ENCODE results near the gene NKX2-4.

The NKX2-4 gene

GRCh38 chr20:21377701-21378100 lies 19.6 kb downstream of the NKX2-4 start:
- Histone ChIP-seq H3K4me3 (ENCODE audit: low read length) (no peak overlapping the region), H3K9ac (ENCODE audit: low read length) (no peak overlapping the region), H3K79me1 (ENCODE audit: low read length) (peaks cover 15% of the 10 kb centered on the region), H3K4me2 (ENCODE audit: low read length) (no peak overlapping the region), H2BK5ac (ENCODE audit: low read length) (no peak overlapping the region), H3K23ac (ENCODE audit: low read length) (no peak overlapping the region), H3K27ac (ENCODE audit: low read depth, low read length) (no peak overlapping the region), H4K8ac (ENCODE audit: low read depth, low read length) (no peak overlapping the region), H3K27me3 (ENCODE audit: insufficient read depth, low read length, poor library complexity) (no peaks in the 10 kb centered on the region), H2BK15ac (replicated peaks; ENCODE audit: low read depth) (no peak overlapping the region), H3K18ac (ENCODE audit: low read length) (no peak overlapping the region), H2BK120ac (ENCODE audit: low read depth, low read length) (no peak overlapping the region), H4K5ac (ENCODE audit: low read length) (no peak overlapping the region), H3K4ac (ENCODE audit: low read depth, low read length) (no peak overlapping the region), H3K36me3 (ENCODE audit: control insufficient read depth, insufficient read depth, low read length) (no peaks in the 10 kb centered on the region), H3K4me1 (ENCODE audit: control insufficient read depth, low read depth, low read length) (no peaks in the 10 kb centered on the region), H3K79me2 (ENCODE audit: control insufficient read depth, insufficient read depth, low read length) (peaks cover 10% of the 10 kb centered on the region), H2AK5ac (ENCODE audit: low read length) (no peak overlapping the region), H3K56ac (ENCODE audit: low read length) (no peak overlapping the region)
- no CpG with 5 or more reads among the region's 9 CpGs for WGBS (ENCODE audit: extremely low coverage, insufficient coverage, low lambda C conversion rate)
- DNase-seq, result no peak

GRCh38 chr20:21376626-21377025 lies 20.7 kb downstream of the NKX2-4 start:
- 100% methylated on average over 1 of the region's 3 CpGs for WGBS (ENCODE audit: extremely low coverage, insufficient coverage, low lambda C conversion rate)
- Histone ChIP-seq H3K18ac (ENCODE audit: low read length) (no peak overlapping the region), H2BK15ac (replicated peaks; ENCODE audit: low read depth) (no peak overlapping the region), H3K4ac (ENCODE audit: low read depth, low read length) (no peak overlapping the region), H3K27me3 (ENCODE audit: insufficient read depth, low read length, poor library complexity) (no peaks in the 10 kb centered on the region), H3K9ac (ENCODE audit: low read length) (no peak overlapping the region), H4K8ac (ENCODE audit: low read depth, low read length) (no peak overlapping the region), H3K27ac (ENCODE audit: low read depth, low read length) (no peak overlapping the region), H3K79me1 (ENCODE audit: low read length) (peaks cover 17% of the 10 kb centered on the region), H3K79me2 (ENCODE audit: control insufficient read depth, insufficient read depth, low read length) (peaks cover 13% of the 10 kb centered on the region), H2BK5ac (ENCODE audit: low read length) (no peak overlapping the region), H3K36me3 (ENCODE audit: control insufficient read depth, insufficient read depth, low read length) (no peaks in the 10 kb centered on the region), H3K4me3 (ENCODE audit: low read length) (no peak overlapping the region), H2AK5ac (ENCODE audit: low read length) (no peak overlapping the region), H3K4me2 (ENCODE audit: low read length) (no peak overlapping the region), H3K56ac (ENCODE audit: low read length) (no peak overlapping the region), H4K5ac (ENCODE audit: low read length) (no peak overlapping the region), H3K23ac (ENCODE audit: low read length) (no peak overlapping the region), H3K4me1 (ENCODE audit: control insufficient read depth, low read depth, low read length) (no peaks in the 10 kb centered on the region), H2BK120ac (ENCODE audit: low read depth, low read length) (no peak overlapping the region)
- no peak for DNase-seq

GRCh38 chr20:21373436-21373835 lies 23.9 kb downstream of the NKX2-4 start:
- H2BK120ac ChIP-seq (ENCODE audit: low read depth, low read length), result no peak overlapping the region
- no peaks in the 10 kb centered on the region for H3K27me3 ChIP-seq (ENCODE audit: insufficient read depth, low read length, poor library complexity)
- H3K56ac ChIP-seq (ENCODE audit: low read length), result no peak overlapping the region
- peaks cover 16% of the 10 kb centered on the region for H3K79me2 ChIP-seq (ENCODE audit: control insufficient read depth, insufficient read depth, low read length)
- no peak overlapping the region for H2BK5ac ChIP-seq (ENCODE audit: low read length)
- no peak overlapping the region for H2BK15ac ChIP-seq (replicated peaks; ENCODE audit: low read depth)
- no peaks in the 10 kb centered on the region for H3K4me1 ChIP-seq (ENCODE audit: control insufficient read depth, low read depth, low read length)
- H3K23ac ChIP-seq (ENCODE audit: low read length), result no peak overlapping the region
- H3K9ac ChIP-seq (ENCODE audit: low read length), result no peak overlapping the region
- no peak overlapping the region for H3K4ac ChIP-seq (ENCODE audit: low read depth, low read length)
- no peak overlapping the region for H3K4me2 ChIP-seq (ENCODE audit: low read length)
- DNase-seq, result no peak
- peaks cover 15% of the 10 kb centered on the region for H3K79me1 ChIP-seq (ENCODE audit: low read length)
- no peak overlapping the region for H4K8ac ChIP-seq (ENCODE audit: low read depth, low read length)
- H3K4me3 ChIP-seq (ENCODE audit: low read length), result no peak overlapping the region
- H2AK5ac ChIP-seq (ENCODE audit: low read length), result no peak overlapping the region
- no peak overlapping the region for H3K18ac ChIP-seq (ENCODE audit: low read length)
- no peak overlapping the region for H4K5ac ChIP-seq (ENCODE audit: low read length)
- WGBS (ENCODE audit: extremely low coverage, insufficient coverage, low lambda C conversion rate), result no CpG with 5 or more reads among the region's 1 CpG
- H3K27ac ChIP-seq (ENCODE audit: low read depth, low read length), result no peak overlapping the region
- no peaks in the 10 kb centered on the region for H3K36me3 ChIP-seq (ENCODE audit: control insufficient read depth, insufficient read depth, low read length)

- Histone ChIP-seq H3K36me3 (ENCODE audit: control insufficient read depth, insufficient read depth, low read length) (no peaks in the 10 kb centered on the region), H2BK5ac (ENCODE audit: low read length) (no peak overlapping the region), H3K4me1 (ENCODE audit: control insufficient read depth, low read depth, low read length) (no peaks in the 10 kb centered on the region), H3K27ac (ENCODE audit: low read depth, low read length) (no peak overlapping the region), H2BK120ac (ENCODE audit: low read depth, low read length) (no peak overlapping the region), H3K18ac (ENCODE audit: low read length) (no peak overlapping the region), H3K4me3 (ENCODE audit: low read length) (no peak overlapping the region), H3K79me2 (ENCODE audit: control insufficient read depth, insufficient read depth, low read length) (peaks cover 14% of the 10 kb centered on the region), H3K23ac (ENCODE audit: low read length) (no peak overlapping the region), H3K4me2 (ENCODE audit: low read length) (no peak overlapping the region), H3K27me3 (ENCODE audit: insufficient read depth, low read length, poor library complexity) (no peaks in the 10 kb centered on the region), H4K8ac (ENCODE audit: low read depth, low read length) (no peak overlapping the region), H3K79me1 (ENCODE audit: low read length) (peaks cover 12% of the 10 kb centered on the region), H3K56ac (ENCODE audit: low read length) (no peak overlapping the region), H4K5ac (ENCODE audit: low read length) (no peak overlapping the region), H3K4ac (ENCODE audit: low read depth, low read length) (no peak overlapping the region), H2BK15ac (replicated peaks; ENCODE audit: low read depth) (no peak overlapping the region), H3K9ac (ENCODE audit: low read length) (no peak overlapping the region), H2AK5ac (ENCODE audit: low read length) (no peak overlapping the region)
- WGBS (ENCODE audit: extremely low coverage, insufficient coverage, low lambda C conversion rate), result 100% methylated on average over 1 of the region's 2 CpGs
- no peak for DNase-seq
These were observed 25.3 kb downstream of the NKX2-4 start for GRCh38 chr20:21372016-21372415.

GRCh38 chr20:21371193-21371592 lies 26.1 kb downstream of the NKX2-4 start:
- no peak overlapping the region for H3K56ac ChIP-seq (ENCODE audit: low read length)
- H3K23ac ChIP-seq (ENCODE audit: low read length), result no peak overlapping the region
- no peak for DNase-seq
- no peaks in the 10 kb centered on the region for H3K27me3 ChIP-seq (ENCODE audit: insufficient read depth, low read length, poor library complexity)
- no peak overlapping the region for H3K4ac ChIP-seq (ENCODE audit: low read depth, low read length)
- no peaks in the 10 kb centered on the region for H3K36me3 ChIP-seq (ENCODE audit: control insufficient read depth, insufficient read depth, low read length)
- no peak overlapping the region for H3K4me3 ChIP-seq (ENCODE audit: low read length)
- H3K9ac ChIP-seq (ENCODE audit: low read length), result no peak overlapping the region
- H3K18ac ChIP-seq (ENCODE audit: low read length), result no peak overlapping the region
- no peak overlapping the region for H4K5ac ChIP-seq (ENCODE audit: low read length)
- H2AK5ac ChIP-seq (ENCODE audit: low read length), result no peak overlapping the region
- H3K4me1 ChIP-seq (ENCODE audit: control insufficient read depth, low read depth, low read length), result no peaks in the 10 kb centered on the region
- H2BK5ac ChIP-seq (ENCODE audit: low read length), result no peak overlapping the region
- H3K27ac ChIP-seq (ENCODE audit: low read depth, low read length), result no peak overlapping the region
- H3K79me1 ChIP-seq (ENCODE audit: low read length), result peaks cover 10% of the 10 kb centered on the region
- H2BK15ac ChIP-seq (replicated peaks; ENCODE audit: low read depth), result no peak overlapping the region
- H3K79me2 ChIP-seq (ENCODE audit: control insufficient read depth, insufficient read depth, low read length), result peaks cover 10% of the 10 kb centered on the region
- no peak overlapping the region for H2BK120ac ChIP-seq (ENCODE audit: low read depth, low read length)
- no peak overlapping the region for H3K4me2 ChIP-seq (ENCODE audit: low read length)
- WGBS (ENCODE audit: extremely low coverage, insufficient coverage, low lambda C conversion rate), result no CpG with 5 or more reads among the region's 1 CpG
- H4K8ac ChIP-seq (ENCODE audit: low read depth, low read length), result no peak overlapping the region

- no peak overlapping the region for H2AK5ac ChIP-seq (ENCODE audit: low read length)
- no peak overlapping the region for H3K56ac ChIP-seq (ENCODE audit: low read length)
- H2BK15ac ChIP-seq (replicated peaks; ENCODE audit: low read depth), result no peak overlapping the region
- H3K4me2 ChIP-seq (ENCODE audit: low read length), result no peak overlapping the region
- DNase-seq, result no peak
- no peak overlapping the region for H4K8ac ChIP-seq (ENCODE audit: low read depth, low read length)
- no peak overlapping the region for H3K4ac ChIP-seq (ENCODE audit: low read depth, low read length)
- no peak overlapping the region for H3K18ac ChIP-seq (ENCODE audit: low read length)
- H4K5ac ChIP-seq (ENCODE audit: low read length), result no peak overlapping the region
- H2BK120ac ChIP-seq (ENCODE audit: low read depth, low read length), result no peak overlapping the region
- H3K36me3 ChIP-seq (ENCODE audit: control insufficient read depth, insufficient read depth, low read length), result peaks cover 2% of the 10 kb centered on the region
- no peak overlapping the region for H3K4me3 ChIP-seq (ENCODE audit: low read length)
- H3K4me1 ChIP-seq (ENCODE audit: control insufficient read depth, low read depth, low read length), result no peaks in the 10 kb centered on the region
- no peak overlapping the region for H2BK5ac ChIP-seq (ENCODE audit: low read length)
- WGBS (ENCODE audit: extremely low coverage, insufficient coverage, low lambda C conversion rate), result no CpG with 5 or more reads among the region's 2 CpGs
- no peak overlapping the region for H3K9ac ChIP-seq (ENCODE audit: low read length)
- H3K79me2 ChIP-seq (ENCODE audit: control insufficient read depth, insufficient read depth, low read length), result peaks cover 10% of the 10 kb centered on the region
- peaks cover 10% of the 10 kb centered on the region for H3K79me1 ChIP-seq (ENCODE audit: low read length)
- H3K27me3 ChIP-seq (ENCODE audit: insufficient read depth, low read length, poor library complexity), result no peaks in the 10 kb centered on the region
- no peak overlapping the region for H3K23ac ChIP-seq (ENCODE audit: low read length)
- H3K27ac ChIP-seq (ENCODE audit: low read depth, low read length), result no peak overlapping the region
These were observed 28.5 kb downstream of the NKX2-4 start for GRCh38 chr20:21368791-21369190.

Data from mesendoderm (in vitro differentiated cells).